ENCODE results near the gene IL17RC.
A peak's percentile ranks its signal among the peaks of the same experiment; 100 is the strongest.
"Not testable (repeated sequence)": the region's sequence is repeated elsewhere in the genome, so short reads cannot be mapped to it uniquely, and the experiment has no call there.

IL17RC gene

DNA sequence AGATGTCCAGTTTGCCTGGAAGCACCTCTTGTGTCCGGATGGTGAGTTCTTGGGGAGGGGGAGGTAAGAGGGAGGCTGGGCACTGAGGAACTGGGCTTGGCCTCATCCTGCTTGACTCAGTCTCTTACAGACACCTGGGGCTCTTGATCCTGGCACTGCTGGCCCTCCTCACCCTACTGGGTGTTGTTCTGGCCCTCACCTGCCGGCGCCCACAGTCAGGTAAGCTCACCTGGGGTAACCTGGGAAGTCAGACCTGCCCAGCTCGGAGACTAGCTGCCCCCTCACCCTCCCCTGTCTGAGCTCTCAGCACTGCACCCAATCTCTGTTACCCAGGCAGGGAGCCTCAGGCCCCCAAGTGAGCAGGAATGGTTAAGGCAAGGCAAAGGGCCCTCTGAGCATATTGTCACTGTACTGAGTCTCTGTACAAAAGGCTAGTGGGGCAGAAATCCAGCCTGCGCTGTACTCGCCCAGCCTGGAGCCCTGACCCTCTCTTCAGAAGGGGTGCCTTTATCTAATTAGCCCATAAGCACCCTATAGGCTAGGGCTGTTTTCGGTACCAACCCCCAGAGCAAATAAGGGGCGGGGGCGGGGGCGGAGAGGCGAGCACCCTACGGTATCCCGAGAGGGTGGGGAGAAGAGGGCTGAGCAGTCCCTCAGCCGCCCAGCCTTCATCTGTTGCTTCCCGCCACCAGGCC, 2.2 kb upstream of the IL17RC start:
- no peak for DNase-seq (ENCODE audit: low read depth in 2 of 3, low spot score in 2 of 3)

- no peak for DNase-seq (ENCODE audit: low read depth in 2 of 3, low spot score in 2 of 3)
These were observed 1.4 kb upstream of the IL17RC start for GRCh38 chr3:9915254-9916141.

DNA sequence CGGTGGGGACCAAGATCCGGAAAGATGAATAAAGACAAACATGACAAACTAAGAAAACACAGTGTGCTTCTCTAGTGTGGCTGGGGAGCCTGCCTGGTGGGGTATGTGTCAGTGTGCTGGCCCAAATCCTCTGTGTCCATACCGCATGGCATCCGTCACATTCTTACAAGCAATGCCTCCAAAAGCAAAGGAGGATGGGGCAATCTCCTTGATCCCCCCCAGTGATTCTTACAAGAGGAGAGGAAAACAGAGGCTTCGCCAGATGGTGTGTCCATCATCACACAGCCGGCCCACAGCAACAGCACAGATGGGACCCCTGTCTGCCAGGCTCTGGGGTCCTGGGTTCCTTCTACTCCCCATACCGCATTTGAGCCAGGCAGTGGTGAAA, 558 bp upstream of the IL17RC start:
- no peak for DNase-seq (ENCODE audit: low read depth in 2 of 3, low spot score in 2 of 3)

- no peak for DNase-seq (ENCODE audit: low read depth in 2 of 3, low spot score in 2 of 3)
These were observed 922 bp downstream of the IL17RC start for GRCh38 chr3:9917820-9918219.

GRCh38 chr3:9918261-9919038, 1.6 kb downstream of the IL17RC start:
- no peak for DNase-seq (ENCODE audit: low read depth in 2 of 3, low spot score in 2 of 3)

- no peak for DNase-seq (ENCODE audit: low read depth in 2 of 3, low spot score in 2 of 3)
These were observed 11.3 kb downstream of the IL17RC start for GRCh38 chr3:9928158-9928557.

GRCh38 chr3:9930804-9931418, 14.0 kb downstream of the IL17RC start:
- no peak for DNase-seq (ENCODE audit: low read depth in 2 of 3, low spot score in 2 of 3)

DNA sequence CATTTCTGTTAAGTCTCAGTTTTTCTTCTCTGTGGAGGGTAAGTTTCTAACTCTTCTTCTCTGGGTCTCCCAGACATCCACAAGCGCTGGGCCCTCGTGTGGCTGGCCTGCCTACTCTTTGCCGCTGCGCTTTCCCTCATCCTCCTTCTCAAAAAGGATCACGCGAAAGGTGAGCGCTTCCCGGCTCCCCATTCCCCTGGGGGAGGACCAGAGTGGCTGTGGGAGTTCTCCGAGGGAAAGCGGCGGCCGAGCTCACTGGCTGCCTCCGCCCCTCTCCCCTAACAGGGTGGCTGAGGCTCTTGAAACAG, 15.6 kb downstream of the IL17RC start:
- no peak for DNase-seq (ENCODE audit: low read depth in 2 of 3, low spot score in 2 of 3)

DNA sequence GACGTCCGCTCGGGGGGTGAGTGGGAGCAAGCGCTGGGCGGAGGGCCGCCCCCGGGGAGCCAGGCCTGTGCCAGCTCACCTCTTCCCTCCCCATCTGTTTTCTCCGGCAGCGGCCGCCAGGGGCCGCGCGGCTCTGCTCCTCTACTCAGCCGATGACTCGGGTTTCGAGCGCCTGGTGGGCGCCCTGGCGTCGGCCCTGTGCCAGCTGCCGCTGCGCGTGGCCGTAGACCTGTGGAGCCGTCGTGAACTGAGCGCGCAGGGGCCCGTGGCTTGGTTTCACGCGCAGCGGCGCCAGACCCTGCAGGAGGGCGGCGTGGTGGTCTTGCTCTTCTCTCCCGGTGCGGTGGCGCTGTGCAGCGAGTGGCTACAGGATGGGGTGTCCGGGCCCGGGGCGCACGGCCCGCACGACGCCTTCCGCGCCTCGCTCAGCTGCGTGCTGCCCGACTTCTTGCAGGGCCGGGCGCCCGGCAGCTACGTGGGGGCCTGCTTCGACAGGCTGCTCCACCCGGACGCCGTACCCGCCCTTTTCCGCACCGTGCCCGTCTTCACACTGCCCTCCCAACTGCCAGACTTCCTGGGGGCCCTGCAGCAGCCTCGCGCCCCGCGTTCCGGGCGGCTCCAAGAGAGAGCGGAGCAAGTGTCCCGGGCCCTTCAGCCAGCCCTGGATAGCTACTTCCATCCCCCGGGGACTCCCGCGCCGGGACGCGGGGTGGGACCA, 16.1 kb downstream of the IL17RC start:
- peak; percentile 65 to 79 (median 71) for DNase-seq (ENCODE audit: low read depth in 2 of 3, low spot score in 2 of 3)

DNA sequence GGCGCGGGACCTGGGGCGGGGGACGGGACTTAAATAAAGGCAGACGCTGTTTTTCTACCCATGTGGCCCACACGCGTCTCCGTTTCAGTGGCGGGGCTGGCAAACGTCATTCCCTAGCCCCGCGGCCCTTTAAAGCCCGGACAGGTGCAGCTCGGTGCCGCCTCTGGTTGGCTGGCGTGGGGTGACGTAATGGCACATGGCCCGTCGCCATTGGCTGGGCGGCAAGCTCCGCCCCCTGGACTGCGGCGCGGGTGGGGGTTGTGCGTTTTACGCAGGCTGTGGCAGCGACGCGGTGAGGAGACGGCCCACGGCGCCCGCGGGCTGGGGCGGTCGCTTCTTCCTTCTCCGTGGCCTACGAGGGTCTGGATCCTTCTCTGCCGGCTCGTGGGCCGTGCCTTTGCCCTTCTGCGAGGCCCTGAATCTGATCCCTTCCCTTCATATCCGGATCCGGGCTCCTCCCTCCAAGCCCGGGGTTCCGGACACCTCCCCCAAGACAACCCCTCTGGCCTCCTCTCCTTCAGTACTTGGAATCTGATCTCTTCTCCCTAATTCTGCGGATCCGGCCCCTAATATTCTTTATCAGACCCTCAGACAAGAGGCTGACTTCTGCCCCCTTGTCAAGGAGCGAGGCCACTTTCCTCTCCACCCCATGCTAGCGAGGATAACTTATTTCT, 16.8 kb downstream of the IL17RC start, which contains the start of gene CRELD1:
CRELD1 (plus strand) TSS at position 274 of the 674 bp plus-strand sequence. CDS start 605 bp downstream, outside the sequence.
- peak; percentile 88 to 95 (median 89) for DNase-seq (ENCODE audit: low read depth in 2 of 3, low spot score in 2 of 3)

- DNase-seq (ENCODE audit: low read depth in 2 of 3, low spot score in 2 of 3): no peak
These were observed 17.3 kb downstream of the IL17RC start for GRCh38 chr3:9934235-9934621.

- no peak for DNase-seq (ENCODE audit: low read depth in 2 of 3, low spot score in 2 of 3)
These were observed 18.1 kb downstream of the IL17RC start for GRCh38 chr3:9934993-9935392.

DNA sequence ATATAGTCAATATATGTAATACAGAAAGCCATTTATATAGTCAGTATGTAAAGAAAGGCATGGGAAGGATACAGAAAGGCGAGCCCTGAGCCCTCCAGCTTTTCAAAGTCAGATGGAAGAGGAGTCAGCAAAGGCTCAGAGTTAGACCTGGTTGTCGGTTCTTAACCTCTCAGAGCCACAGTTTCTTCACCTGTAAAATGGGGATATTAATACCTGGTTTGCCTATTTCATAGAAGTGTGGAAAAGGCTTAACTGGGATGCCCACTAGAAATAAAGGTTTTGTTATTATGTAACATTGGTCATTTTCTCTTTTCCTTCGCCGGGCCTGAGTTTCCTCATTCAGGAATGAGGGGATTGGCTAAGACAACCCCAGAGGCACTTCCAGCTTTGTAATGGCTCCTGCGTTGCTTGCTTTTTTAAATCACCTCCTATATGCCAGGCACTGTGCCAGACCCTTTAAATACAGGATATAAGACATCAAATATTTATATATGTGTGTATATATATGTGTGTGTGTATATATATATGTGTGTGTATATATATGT, 19.1 kb downstream of the IL17RC start:
- no peak for DNase-seq (ENCODE audit: low read depth in 2 of 3, low spot score in 2 of 3)

DNA sequence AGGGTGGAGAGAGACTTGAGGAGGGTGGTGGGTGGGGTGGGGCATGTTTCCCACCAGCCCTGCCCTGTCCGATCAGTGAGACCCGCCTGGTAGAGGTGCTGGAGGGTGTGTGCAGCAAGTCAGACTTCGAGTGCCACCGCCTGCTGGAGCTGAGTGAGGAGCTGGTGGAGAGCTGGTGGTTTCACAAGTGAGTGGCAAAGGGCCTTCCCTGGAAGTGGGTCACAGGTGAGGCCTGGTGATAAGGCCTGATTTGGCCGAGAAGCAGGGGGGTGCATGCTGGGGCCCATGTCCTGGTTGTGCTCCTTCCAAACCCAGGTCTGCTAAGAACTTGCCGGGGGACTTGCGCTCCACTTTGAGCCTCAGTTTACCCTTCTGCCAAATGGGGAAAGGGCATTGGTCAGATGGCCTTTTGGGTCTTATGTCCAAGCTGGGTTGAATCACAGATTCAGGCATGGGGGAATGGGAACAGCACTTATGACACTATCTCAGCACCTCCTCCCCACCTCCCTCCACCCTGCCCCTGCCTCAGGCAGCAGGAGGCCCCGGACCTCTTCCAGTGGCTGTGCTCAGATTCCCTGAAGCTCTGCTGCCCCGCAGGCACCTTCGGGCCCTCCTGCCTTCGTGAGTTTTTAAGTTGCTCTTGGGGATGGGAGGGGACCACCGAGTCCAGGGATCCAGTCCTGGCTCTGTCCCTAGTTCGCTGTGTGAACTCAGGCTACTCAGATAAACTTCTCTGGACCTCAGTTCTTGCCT, 20.8 kb downstream of the IL17RC start:
- no peak for DNase-seq (ENCODE audit: low read depth in 2 of 3, low spot score in 2 of 3)

DNA sequence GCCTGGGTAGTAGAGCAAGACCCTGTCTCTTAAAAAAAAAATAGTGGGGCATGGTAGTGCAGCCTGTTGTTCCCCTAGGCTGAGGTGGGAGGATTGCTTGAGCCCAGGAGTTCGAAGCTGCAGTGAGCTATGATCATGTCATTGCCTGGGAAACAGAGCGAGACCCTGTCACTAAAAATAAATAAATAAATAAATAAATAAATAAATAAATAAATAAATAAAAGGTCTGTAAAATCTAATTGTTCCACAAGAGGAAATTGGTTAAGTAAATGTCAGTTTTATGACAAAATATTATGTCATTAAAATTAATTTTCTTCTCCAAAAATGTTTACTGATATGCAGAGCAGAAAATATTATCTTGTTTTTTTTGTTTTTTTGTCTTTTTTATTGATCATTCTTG, 22.1 kb downstream of the IL17RC start:
- no peak for DNase-seq (ENCODE audit: low read depth in 2 of 3, low spot score in 2 of 3)

DNA sequence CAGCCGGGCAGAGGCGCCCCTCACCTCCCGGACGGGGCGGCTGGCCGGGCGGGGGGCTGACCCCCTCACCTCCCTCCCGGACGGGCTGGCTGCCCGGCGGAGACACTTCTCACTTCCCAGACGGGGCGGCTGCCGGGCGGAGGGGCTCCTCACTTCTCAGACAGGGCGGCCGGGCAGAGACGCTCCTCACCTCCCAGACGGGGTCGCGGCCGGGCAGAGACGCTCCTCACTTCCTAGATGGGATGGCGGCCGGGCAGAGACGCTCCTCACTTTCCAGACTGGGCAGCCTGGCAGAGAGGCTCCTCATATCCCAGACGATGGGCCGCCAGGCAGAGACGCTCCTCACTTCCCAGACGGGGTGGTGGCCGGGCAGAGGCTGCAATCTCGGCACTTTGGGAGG, 23.0 kb downstream of the IL17RC start:
- DNase-seq (ENCODE audit: low read depth in 2 of 3, low spot score in 2 of 3): not testable (repeated sequence)

DNA sequence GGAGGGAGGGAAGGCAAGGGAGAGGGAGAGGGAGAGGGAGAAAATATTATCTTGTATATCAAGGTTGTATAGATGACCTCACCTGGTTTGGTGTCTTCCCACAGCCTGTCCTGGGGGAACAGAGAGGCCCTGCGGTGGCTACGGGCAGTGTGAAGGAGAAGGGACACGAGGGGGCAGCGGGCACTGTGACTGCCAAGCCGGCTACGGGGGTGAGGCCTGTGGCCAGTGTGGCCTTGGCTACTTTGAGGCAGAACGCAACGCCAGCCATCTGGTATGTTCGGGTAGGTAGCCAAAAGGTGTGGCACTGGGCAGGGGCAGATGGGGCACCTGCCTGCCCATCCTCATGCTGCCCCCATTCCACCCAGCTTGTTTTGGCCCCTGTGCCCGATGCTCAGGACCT, 23.8 kb downstream of the IL17RC start:
- no peak for DNase-seq (ENCODE audit: low read depth in 2 of 3, low spot score in 2 of 3)

- DNase-seq (ENCODE audit: low read depth in 2 of 3, low spot score in 2 of 3): no peak
These were observed 25.3 kb downstream of the IL17RC start for GRCh38 chr3:9942164-9942563.
